ENCODE data around the gene SYT1. TPM values are rescaled to one million over a fixed set of nuclear protein-coding genes. Genes with fewer than 3 reads are reported as not detected.
A peak's percentile ranks its signal among the peaks of the same experiment; 100 is the strongest.

SYT1 gene
- total RNA-seq, 1 donor from 2014 or later: 13.0 TPM

DNA sequence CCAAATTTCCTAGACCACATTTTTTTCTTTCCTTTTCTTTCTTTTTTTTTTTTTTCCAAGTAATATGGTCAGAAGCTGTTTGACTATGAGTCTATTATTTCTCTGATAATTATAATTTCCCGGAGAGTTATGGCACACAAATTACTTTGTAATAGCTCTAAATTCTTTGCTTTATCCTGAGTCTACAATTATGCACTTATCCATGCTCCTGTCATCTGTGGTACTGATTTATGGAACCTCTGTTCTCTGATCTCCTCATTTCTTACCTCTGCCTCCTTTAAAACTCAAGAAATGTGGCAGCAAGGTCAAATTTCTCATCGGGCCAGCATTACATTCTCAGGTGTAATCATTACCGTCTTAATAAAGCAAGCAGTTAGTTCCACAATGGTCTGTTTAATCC, 544.1 kb downstream of the SYT1 start:
- H3K36me3 Mint-ChIP-seq (ENCODE audit: low read depth, unreplicated experiment): no peaks in the 10 kb centered on the region
- H3K4me1 Mint-ChIP-seq (ENCODE audit: unreplicated experiment): peaks cover 9% of the 10 kb centered on the region
- peak overlapping the region; percentile 26 for H3K27ac Mint-ChIP-seq (ENCODE audit: unreplicated experiment)
- no peak for DNase-seq (ENCODE audit: low spot score)
- H3K27me3 Mint-ChIP-seq (ENCODE audit: unreplicated experiment): peaks cover 2% of the 10 kb centered on the region
- H3K4me3 Mint-ChIP-seq (ENCODE audit: unreplicated experiment): no peak overlapping the region
- TF ChIP-seq, protein P1, sequence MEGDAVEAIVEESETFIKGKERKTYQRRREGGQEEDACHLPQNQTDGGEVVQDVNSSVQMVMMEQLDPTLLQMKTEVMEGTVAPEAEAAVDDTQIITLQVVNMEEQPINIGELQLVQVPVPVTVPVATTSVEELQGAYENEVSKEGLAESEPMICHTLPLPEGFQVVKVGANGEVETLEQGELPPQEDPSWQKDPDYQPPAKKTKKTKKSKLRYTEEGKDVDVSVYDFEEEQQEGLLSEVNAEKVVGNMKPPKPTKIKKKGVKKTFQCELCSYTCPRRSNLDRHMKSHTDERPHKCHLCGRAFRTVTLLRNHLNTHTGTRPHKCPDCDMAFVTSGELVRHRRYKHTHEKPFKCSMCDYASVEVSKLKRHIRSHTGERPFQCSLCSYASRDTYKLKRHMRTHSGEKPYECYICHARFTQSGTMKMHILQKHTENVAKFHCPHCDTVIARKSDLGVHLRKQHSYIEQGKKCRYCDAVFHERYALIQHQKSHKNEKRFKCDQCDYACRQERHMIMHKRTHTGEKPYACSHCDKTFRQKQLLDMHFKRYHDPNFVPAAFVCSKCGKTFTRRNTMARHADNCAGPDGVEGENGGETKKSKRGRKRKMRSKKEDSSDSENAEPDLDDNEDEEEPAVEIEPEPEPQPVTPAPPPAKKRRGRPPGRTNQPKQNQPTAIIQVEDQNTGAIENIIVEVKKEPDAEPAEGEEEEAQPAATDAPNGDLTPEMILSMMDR (IDR thresholded peaks at IDR 0.05; ENCODE audit: unreplicated experiment): no peak
- H3K9me3 Mint-ChIP-seq (ENCODE audit: unreplicated experiment): no peaks in the 10 kb centered on the region

DNA sequence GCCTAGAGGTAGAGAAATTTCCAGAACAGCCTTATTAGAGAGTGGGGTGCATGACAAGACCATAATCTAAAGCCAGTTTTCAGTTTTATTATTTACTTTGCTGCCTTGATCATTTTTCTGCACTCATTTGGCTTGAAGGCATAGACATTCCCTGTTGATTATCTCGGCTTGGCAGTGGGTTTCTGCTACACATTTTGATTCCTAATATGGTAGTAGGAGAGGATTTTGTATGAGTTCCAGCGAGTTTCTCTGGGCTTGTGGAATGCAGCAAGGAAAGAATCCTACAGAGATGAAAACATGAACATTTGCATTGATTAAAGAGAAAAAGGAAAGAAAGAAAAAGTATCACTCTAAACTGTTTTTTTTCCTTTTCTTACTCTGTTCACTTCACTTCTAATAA, 545.0 kb downstream of the SYT1 start:
- TF ChIP-seq, protein P1 (IDR thresholded peaks at IDR 0.05; ENCODE audit: unreplicated experiment): no peak
- H3K27ac Mint-ChIP-seq (ENCODE audit: unreplicated experiment): peak overlapping the region; percentile 70
- H3K4me1 Mint-ChIP-seq (ENCODE audit: unreplicated experiment): peaks cover 9% of the 10 kb centered on the region
- H3K36me3 Mint-ChIP-seq (ENCODE audit: low read depth, unreplicated experiment): no peaks in the 10 kb centered on the region
- DNase-seq (ENCODE audit: low spot score): no peak
- H3K27me3 Mint-ChIP-seq (ENCODE audit: unreplicated experiment): peaks cover 2% of the 10 kb centered on the region
- H3K9me3 Mint-ChIP-seq (ENCODE audit: unreplicated experiment): no peaks in the 10 kb centered on the region
- H3K4me3 Mint-ChIP-seq (ENCODE audit: unreplicated experiment): no peak overlapping the region

DNA sequence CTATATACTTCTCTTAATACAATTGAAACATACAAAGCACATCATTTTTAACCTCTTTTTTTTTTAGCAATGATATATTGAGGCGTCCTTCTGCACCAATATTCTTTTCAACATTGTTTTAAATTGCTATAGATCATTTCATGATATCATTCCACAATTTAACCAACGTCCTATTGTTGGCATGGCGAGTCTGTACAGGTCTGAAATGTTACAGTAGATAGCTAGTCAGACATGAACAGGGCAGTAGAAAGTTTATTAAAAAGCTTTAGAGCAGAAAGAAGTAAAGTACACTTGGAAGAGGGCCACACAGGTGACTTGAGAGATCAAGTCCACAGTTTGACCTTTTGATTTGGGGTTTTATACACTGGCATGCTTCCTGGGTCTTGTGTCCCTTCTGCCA, 547.2 kb downstream of the SYT1 start:
- no peaks in the 10 kb centered on the region for H3K9me3 Mint-ChIP-seq (ENCODE audit: unreplicated experiment)
- H3K4me3 Mint-ChIP-seq (ENCODE audit: unreplicated experiment): no peak overlapping the region
- H3K27ac Mint-ChIP-seq (ENCODE audit: unreplicated experiment): no peak overlapping the region
- DNase-seq (ENCODE audit: low spot score): no peak
- TF ChIP-seq, protein P1 (IDR thresholded peaks at IDR 0.05; ENCODE audit: unreplicated experiment): no peak
- no peaks in the 10 kb centered on the region for H3K36me3 Mint-ChIP-seq (ENCODE audit: low read depth, unreplicated experiment)
- H3K4me1 Mint-ChIP-seq (ENCODE audit: unreplicated experiment): peaks cover 9% of the 10 kb centered on the region
- peaks cover 2% of the 10 kb centered on the region for H3K27me3 Mint-ChIP-seq (ENCODE audit: unreplicated experiment)

DNA sequence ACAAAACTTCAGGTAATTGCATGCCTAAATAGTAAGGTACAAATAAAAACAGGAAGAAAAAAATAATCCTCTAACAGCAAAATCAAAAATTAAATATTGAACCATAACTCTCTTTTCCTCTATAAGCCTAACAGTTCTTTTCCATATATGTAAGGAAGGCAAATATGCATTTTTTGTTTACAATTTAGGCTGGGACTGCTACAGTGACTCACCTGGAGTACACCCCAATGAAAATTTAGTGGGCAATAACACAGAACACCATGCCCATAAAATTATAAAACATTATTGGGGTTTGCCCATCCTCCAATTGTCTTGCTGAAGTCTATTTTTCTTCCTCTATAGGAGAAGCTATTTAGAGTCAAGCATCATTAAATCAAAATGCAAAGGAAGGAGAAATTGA, 549.2 kb downstream of the SYT1 start:
- Mint-ChIP-seq H3K36me3 (ENCODE audit: low read depth, unreplicated experiment) (no peaks in the 10 kb centered on the region), H3K4me3 (ENCODE audit: unreplicated experiment) (no peak overlapping the region), H3K9me3 (ENCODE audit: unreplicated experiment) (no peaks in the 10 kb centered on the region), H3K4me1 (ENCODE audit: unreplicated experiment) (peaks cover 4% of the 10 kb centered on the region), H3K27me3 (ENCODE audit: unreplicated experiment) (peaks cover 3% of the 10 kb centered on the region), H3K27ac (ENCODE audit: unreplicated experiment) (no peak overlapping the region)
- DNase-seq (ENCODE audit: low spot score): no peak
- TF ChIP-seq, protein P1 (IDR thresholded peaks at IDR 0.05; ENCODE audit: unreplicated experiment): no peak

- Mint-ChIP-seq H3K4me1 (ENCODE audit: unreplicated experiment) (peaks cover 4% of the 10 kb centered on the region), H3K9me3 (ENCODE audit: unreplicated experiment) (no peaks in the 10 kb centered on the region), H3K36me3 (ENCODE audit: low read depth, unreplicated experiment) (no peaks in the 10 kb centered on the region), H3K4me3 (ENCODE audit: unreplicated experiment) (no peak overlapping the region), H3K27me3 (ENCODE audit: unreplicated experiment) (peaks cover 3% of the 10 kb centered on the region), H3K27ac (ENCODE audit: unreplicated experiment) (no peak overlapping the region)
- no peak for DNase-seq (ENCODE audit: low spot score)
- TF ChIP-seq, protein P1 (IDR thresholded peaks at IDR 0.05; ENCODE audit: unreplicated experiment): no peak
Measured at GRCh38 chr12:79414252-79414651, 549.7 kb downstream of the SYT1 start.
